Endodermal cell (in vitro differentiated cells): Measurements from ENCODE around the gene GSG1L. TPM values are rescaled to one million over a fixed set of nuclear protein-coding genes. Genes with fewer than 3 reads are reported as not detected.

ENCODE experiments used
- DNase-seq: peaks from one replicate; pipeline ENCODE4 v3.0.0-alpha.2; 2017
- H3K27ac ChIP-seq: 2 replicates; pipeline ENCODE4 v1.5.1; 2013; ENCODE audit warnings: mild to moderate bottlenecking, low read depth, low read length, moderate library complexity
- H3K27me3 ChIP-seq: 2 replicates; pipeline ENCODE4 v1.6.1; 2013; ENCODE audit warnings: mild to moderate bottlenecking, low read length, moderate library complexity; ENCODE audit not compliant: insufficient read depth, control insufficient read depth, poor library complexity, severe bottlenecking
- H3K36me3 ChIP-seq: 2 replicates; pipeline ENCODE4 v1.7.0; 2013; ENCODE audit warnings: mild to moderate bottlenecking, low read length, moderate library complexity; ENCODE audit not compliant: control insufficient read depth, insufficient read depth
- H3K4me1 ChIP-seq: one replicate; pipeline ENCODE4 v1.7.0; 2013; ENCODE audit warnings: low read length; ENCODE audit not compliant: control insufficient read depth, insufficient read depth
- H3K4me3 ChIP-seq: 2 replicates; pipeline ENCODE4 v1.5.1; 2013; ENCODE audit warnings: mild to moderate bottlenecking, low read length, moderate library complexity
- H3K9ac ChIP-seq: 2 replicates; pipeline ENCODE4 v1.6.1; 2013; ENCODE audit warnings: mild to moderate bottlenecking, low read length, moderate library complexity; ENCODE audit not compliant: poor library complexity, severe bottlenecking; ENCODE audit errors: extremely low read depth
- H3K9me3 ChIP-seq: 2 replicates; pipeline ENCODE4 v1.6.1; 2013; ENCODE audit warnings: mild to moderate bottlenecking, low read length, moderate library complexity; ENCODE audit not compliant: control insufficient read depth
- H3K27ac Mint-ChIP-seq: 2 replicates; pipeline ENCODE4 v1.8.0; 2020; ENCODE audit warnings: mixed read lengths
- H3K27me3 Mint-ChIP-seq: 2 replicates; pipeline ENCODE4 v1.8.0; 2021; ENCODE audit warnings: mild to moderate bottlenecking, mixed read lengths; ENCODE audit not compliant: insufficient read depth
- H3K36me3 Mint-ChIP-seq: 2 replicates; pipeline ENCODE4 v1.8.0; 2020; ENCODE audit warnings: low read depth, mixed read lengths
- H3K4me1 Mint-ChIP-seq: 2 replicates; pipeline ENCODE4 v1.8.0; 2020; ENCODE audit warnings: mixed read lengths
- H3K4me3 Mint-ChIP-seq: 2 replicates; pipeline ENCODE4 v1.8.0; 2020; ENCODE audit warnings: mild to moderate bottlenecking, moderate library complexity, mixed read lengths
- H3K9me3 Mint-ChIP-seq: 2 replicates; pipeline ENCODE4 v1.8.0; 2020; ENCODE audit warnings: mild to moderate bottlenecking, mixed read lengths
- WGBS, 2 experiments: methylation state at CpG; one replicate each; pipeline versions ENCODE4 v1.1.5 to v1.1.7; 2013; ENCODE audit warnings: missing lambda C conversion rate in 2 of 2, mixed read lengths in 1 of 2; ENCODE audit not compliant: insufficient coverage in 1 of 2, insufficient read length in 1 of 2; 5-methylcytosine and 5-hydroxymethylcytosine counted together
- total RNA-seq, 2 donors: library from RNA; stranded (reverse); fragmentation: NEBNext Ultra II Directional in 1 of 2; extraction: Animal tissue kit (Norgen Biotek cat#: 25700) in 1 of 2; gene quantifications; 2 replicates in 1 of 2; 3 replicates in 1 of 2; pipeline ENCODE4 v1.2.1, GENCODE V29; 2021
- TF ChIP-seq, protein P1 (sequence below): fragments of 200-600 bp; sonication (generic); conservative IDR thresholded peaks from 2 replicates; pipeline ENCODE4 v1.5.0; 2021; ENCODE audit warnings: antibody characterized with exemption, mild to moderate bottlenecking

Gene GSG1L
- total RNA-seq, 2 donors from 2014 or later: 0.24 TPM; not detected in 1

DNA sequence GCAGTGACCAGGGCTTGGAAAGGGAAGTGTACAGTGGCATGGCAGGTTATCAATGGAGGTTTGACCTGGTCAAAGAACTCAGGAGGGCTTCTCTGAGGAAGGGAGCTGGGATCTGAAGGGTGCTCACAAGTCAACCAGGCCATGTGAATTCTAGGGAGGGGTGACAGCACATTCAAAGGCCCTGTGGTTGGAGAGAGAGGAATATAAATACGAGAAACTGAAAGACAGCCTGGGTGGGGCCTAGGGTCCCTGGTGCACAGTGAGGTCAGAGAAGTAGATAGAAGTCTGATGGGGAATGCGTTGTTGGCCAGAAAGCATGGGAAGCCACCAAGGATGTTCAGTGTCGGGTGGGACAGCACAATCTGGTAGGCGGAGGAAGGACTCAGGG, 302.7 kb downstream of the GSG1L start:
- Mint-ChIP-seq H3K36me3 (peaks cover 61% of the 10 kb centered on the region), H3K9me3 (peaks cover 23% of the 10 kb centered on the region), H3K27ac (no peak overlapping the region), H3K27me3 (no peaks in the 10 kb centered on the region), H3K4me3 (no peak overlapping the region), H3K4me1 (peaks cover 13% of the 10 kb centered on the region)
- Histone ChIP-seq H3K27ac (no peak overlapping the region), H3K4me1 (no peaks in the 10 kb centered on the region), H3K36me3 (peaks cover 37% of the 10 kb centered on the region), H3K9ac (no peak overlapping the region), H3K4me3 (no peak overlapping the region), H3K9me3 (peaks cover 17% of the 10 kb centered on the region), H3K27me3 (no peaks in the 10 kb centered on the region)
- TF ChIP-seq, protein P1, sequence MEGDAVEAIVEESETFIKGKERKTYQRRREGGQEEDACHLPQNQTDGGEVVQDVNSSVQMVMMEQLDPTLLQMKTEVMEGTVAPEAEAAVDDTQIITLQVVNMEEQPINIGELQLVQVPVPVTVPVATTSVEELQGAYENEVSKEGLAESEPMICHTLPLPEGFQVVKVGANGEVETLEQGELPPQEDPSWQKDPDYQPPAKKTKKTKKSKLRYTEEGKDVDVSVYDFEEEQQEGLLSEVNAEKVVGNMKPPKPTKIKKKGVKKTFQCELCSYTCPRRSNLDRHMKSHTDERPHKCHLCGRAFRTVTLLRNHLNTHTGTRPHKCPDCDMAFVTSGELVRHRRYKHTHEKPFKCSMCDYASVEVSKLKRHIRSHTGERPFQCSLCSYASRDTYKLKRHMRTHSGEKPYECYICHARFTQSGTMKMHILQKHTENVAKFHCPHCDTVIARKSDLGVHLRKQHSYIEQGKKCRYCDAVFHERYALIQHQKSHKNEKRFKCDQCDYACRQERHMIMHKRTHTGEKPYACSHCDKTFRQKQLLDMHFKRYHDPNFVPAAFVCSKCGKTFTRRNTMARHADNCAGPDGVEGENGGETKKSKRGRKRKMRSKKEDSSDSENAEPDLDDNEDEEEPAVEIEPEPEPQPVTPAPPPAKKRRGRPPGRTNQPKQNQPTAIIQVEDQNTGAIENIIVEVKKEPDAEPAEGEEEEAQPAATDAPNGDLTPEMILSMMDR: no peak
- 93 to 100% methylated on average over 2 to 4 of the region's 4 CpGs for WGBS, 2 experiments
- DNase-seq: no peak

GRCh38 chr16:27759967-27760788, 303.3 kb downstream of the GSG1L start:
- Histone ChIP-seq H3K9ac (no peak overlapping the region), H3K4me1 (no peaks in the 10 kb centered on the region), H3K4me3 (no peak overlapping the region), H3K27me3 (no peaks in the 10 kb centered on the region), H3K36me3 (peaks cover 35% of the 10 kb centered on the region), H3K27ac (no peak overlapping the region), H3K9me3 (peaks cover 17% of the 10 kb centered on the region)
- Mint-ChIP-seq H3K27me3 (no peaks in the 10 kb centered on the region), H3K36me3 (peaks cover 55% of the 10 kb centered on the region), H3K4me3 (no peak overlapping the region), H3K4me1 (peaks cover 13% of the 10 kb centered on the region), H3K27ac (peak overlapping the region; percentile 37), H3K9me3 (peaks cover 17% of the 10 kb centered on the region)
- WGBS, 2 experiments: 86 to 95% methylated on average over 11 to 13 of the region's 13 CpGs
- DNase-seq: no peak
- TF ChIP-seq, protein P1: no peak

- Histone ChIP-seq H3K27me3 (no peaks in the 10 kb centered on the region), H3K36me3 (peaks cover 27% of the 10 kb centered on the region), H3K4me3 (no peak overlapping the region), H3K9ac (no peak overlapping the region), H3K27ac (no peak overlapping the region), H3K9me3 (peaks cover 9% of the 10 kb centered on the region), H3K4me1 (no peaks in the 10 kb centered on the region)
- TF ChIP-seq, protein P1: no peak
- WGBS, 2 experiments: 89 to 90% methylated on average over 7 to 9 of the region's 9 CpGs
- H3K36me3 Mint-ChIP-seq: peaks cover 51% of the 10 kb centered on the region
- peaks cover 9% of the 10 kb centered on the region for H3K9me3 Mint-ChIP-seq
- no peak for DNase-seq
- no peak overlapping the region for H3K27ac Mint-ChIP-seq
- no peaks in the 10 kb centered on the region for H3K27me3 Mint-ChIP-seq
- peaks cover 13% of the 10 kb centered on the region for H3K4me1 Mint-ChIP-seq
- H3K4me3 Mint-ChIP-seq: no peak overlapping the region
Measured at GRCh38 chr16:27759301-27759871, 304.1 kb downstream of the GSG1L start.
